GM21381 (cell line): Measurements from ENCODE around the gene PLEKHA6.

ENCODE experiments used
- ATAC-seq: cut with Tn5 transposase; IDR thresholded peaks from one replicate; pipeline ENCODE4 v1.9.1; 2021; ENCODE audit warnings: mild to moderate bottlenecking, moderate library complexity; ENCODE audit not compliant: unreplicated experiment

PLEKHA6 gene

DNA sequence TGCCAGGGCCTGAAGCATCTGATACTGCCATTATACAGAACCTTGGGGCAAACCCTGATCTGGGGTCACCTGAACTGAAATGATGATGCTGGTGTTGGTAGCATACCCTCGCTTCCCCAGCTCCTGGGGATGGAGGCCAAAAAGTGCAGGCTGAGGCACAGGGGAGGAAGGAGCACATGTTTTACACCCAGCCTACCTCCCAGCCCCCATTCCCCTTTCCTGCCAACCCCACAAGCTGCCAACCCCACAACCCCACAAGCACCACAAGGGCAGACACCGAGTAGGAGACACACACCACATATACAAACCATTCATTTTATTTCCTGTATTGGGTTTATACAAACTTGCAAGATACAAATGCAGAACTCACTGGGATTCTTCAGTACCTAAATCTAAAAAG, 141.2 kb downstream of the PLEKHA6 start:
- no peak for ATAC-seq

DNA sequence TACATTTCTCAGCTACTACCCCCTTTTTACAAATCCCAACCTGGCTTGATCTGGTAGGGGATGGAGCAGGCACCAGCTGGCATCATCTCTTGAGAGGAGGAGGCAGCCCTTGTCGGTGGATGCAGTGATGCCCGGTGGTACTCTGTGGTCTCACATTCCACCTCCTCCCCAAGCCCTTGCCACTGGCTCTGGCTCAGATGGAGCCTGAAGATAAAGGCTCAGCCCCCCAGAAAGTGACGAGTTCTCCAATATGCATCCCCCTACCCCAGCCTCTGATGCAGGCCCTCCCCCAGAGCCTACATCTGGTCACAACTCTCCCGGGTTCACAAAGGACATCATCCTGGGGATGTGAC, 142.1 kb downstream of the PLEKHA6 start:
- no peak for ATAC-seq

DNA sequence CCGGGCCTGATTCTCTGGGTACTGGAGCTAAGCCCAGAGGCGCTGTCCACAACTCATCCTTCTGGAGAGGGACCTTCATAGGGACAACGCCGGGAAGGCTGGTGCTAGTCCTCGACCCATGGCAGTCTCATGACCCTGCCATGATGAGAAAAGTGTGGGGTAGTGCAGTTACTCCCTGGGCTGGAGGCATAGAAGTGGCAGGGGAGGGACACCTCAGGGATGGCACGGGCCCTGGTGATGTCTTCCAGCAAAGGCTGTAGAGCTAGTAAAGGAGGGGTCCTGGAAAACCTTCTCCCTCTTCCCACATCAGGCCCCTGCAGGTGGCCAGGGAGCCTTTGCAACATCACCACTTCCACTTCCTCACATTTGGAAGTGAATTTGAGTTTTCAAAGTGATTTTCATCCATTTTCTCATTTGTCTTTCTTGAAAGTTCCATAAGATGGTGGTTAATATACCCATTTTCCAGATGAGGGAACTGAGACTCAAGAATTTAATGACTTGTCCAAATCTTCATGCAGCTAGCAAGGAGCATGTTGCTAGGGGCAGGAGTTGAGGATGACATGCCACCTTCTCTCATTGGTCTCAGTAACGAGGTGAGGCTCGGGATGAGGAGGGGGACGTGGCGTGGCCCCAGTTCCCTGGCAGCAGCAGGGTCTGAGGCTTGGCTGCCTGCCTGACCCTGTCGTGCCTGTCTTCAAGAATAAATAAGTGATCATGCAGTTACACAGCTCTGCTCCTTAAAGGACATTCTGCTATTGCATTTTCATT, 142.7 kb downstream of the PLEKHA6 start:
- no peak for ATAC-seq

DNA sequence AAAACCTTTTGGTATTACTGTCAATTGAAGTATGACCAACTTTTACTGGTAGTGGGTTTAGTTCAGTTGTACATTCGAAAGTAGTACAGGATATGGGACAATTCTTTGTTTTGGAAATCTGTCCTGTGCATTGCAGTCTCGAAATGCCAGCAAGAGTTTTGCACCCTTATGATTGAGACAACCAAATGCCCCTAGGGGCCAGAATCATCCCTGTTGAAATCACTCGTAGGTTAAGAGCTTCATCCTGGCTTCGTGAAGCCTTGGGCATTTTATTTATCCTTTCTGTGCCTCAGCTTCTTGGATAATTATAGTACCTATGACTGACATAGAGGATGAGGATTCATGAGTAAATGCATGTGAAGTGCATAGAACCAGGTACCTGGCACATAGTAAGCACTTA, 143.5 kb downstream of the PLEKHA6 start:
- no peak for ATAC-seq

DNA sequence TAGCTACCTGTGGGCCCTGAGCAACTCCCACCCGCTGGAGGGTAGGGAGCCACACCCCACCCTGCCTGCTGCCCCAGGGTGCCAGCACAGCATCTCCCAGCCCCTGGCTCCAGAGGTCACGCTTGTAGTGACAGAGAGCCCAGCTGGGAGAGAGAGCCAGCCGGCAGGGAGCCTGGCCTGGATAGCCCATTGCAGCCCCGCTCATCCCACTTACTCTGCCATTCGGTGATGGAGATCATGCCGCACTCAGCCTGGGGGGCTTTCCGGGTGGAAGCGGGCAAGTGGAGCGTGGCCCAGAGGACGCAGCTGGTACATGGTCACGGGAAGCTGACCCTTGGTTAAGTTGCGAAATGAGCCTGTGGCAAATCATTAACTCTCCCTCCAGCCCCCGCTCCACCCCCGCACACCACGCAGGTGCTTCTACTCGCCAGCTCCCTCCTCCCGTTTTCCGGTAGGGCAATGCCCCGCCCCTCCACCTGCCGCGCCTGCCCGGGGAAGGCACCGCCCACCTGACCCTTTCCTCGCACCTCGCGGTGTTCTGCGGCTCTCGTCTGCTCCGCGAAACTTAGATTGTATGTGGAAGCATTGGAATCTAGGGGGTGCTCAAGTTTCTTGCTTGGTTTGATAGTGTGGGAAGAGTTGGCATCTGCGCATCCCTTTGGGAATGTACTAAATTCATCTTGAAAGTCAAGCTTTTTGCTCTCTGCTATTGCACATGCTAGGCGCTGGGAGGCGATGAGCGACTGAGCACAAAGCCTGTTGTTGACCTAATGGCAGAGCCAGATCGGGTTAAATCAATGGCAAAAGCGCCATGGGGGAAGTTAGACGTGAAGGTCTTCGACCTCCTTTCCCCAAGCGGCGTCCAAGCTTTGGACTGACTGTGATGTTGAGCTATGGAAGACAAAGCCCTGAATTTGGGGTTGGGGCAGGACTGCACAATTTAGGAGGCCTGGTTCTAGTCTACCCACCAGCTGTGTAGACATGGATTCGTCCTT, 145.8 kb downstream of the PLEKHA6 start, which contains the start of gene GOLT1A:
Gene GOLT1A, minus strand, starts transcription at position 321 of the 995 bp plus-strand sequence. Its CDS starts 82 bp downstream, at position 239.
- peak; percentile 83 for ATAC-seq

DNA sequence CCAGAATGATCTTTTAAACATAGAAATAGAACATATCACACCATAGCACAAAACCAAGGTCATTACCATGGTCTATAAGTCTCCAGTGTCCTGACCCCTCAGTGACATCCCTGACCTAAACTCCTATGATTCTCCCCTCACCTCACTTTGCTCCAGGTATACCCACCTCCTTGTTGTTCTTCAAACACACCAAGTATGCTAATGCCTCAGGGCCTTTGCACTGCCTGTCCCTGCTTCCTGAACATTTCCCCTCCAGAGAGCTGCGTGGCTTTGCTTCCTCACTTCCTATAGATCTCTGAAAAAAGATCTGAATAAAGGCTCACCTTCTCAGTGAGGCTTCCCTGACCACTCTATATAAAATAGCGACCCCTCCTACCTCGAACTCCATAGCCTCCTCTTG, 147.0 kb downstream of the PLEKHA6 start:
- ATAC-seq = no peak

DNA sequence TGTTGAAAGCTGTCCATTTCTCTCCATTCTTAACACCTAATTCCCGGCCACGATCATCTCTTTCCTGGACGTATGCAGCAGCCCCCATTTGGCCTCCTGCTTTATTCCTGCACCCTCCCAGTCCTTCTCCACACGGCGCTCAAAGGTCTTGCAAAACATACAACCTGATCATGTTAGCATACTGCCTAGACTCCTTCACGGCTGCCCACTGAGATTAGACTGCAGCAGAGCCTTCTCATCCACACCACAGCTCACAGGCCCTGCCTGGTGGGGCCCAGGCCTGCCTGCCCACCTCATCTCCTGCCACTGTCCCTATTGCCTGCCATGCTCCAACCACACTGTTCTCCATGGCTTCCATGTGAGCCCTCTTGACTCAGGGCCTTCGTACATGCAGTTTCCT, 148.7 kb downstream of the PLEKHA6 start:
- ATAC-seq = no peak

DNA sequence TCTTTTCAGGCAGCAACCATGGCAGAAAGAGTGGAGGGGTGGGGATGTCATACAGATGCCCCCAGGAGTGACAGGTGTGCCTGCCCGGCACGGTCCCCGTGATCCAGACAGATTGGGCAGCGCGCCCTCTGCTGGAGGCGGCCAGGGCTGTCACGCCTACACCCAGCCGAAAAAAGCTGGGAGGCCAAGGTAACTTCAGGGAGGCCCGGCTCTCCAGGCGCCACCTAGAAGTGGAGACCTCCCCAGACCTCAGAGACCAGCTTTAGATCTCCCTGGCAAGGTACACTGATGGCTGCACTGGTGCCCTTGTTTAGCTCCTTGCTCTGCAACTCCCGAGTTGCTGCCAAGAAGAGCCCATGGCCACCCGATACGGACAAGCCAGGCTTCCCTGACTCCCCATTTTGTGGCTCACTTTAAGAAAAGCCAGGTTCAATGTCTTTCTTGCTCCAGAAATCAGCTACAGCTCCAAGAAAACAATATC, 152.6 kb downstream of the PLEKHA6 start:
- ATAC-seq = peak; percentile 57

DNA sequence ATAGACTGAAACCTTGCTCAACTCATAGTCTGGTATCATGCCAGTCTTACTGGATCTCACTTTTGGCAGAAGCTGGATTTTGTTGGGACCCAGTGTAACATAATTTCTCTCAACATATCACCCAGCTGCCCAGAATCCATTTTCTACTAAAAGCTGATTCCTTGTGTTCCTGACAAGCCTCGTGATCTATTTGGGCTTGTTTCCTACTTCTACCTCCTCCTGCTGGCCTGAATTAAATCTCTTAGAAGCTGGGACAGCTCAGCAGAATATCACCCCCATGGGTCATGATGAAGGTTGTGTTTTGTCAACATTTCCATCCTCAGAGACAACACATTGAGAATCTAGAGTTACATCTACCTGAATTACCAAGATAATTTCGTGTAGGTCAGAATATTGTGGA, 153.6 kb downstream of the PLEKHA6 start:
- ATAC-seq = no peak

DNA sequence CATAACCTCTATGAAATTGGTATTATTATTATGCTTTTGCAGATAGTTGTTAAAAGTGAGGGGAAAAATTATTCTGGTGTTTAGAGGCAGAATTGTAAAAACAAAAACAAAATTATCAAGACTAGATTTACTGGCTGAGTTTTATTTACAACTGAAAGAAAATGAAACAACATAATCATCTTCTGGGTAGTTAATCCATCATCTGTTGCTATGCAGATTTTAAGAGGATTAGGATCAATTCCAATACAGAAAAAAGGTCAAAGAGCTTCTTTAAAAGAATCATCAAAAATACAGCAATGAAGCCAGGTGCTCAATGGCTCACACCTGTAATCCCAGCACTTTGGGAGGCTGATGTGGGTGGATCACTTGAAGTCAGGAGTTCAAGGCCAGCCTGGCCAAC, 154.2 kb downstream of the PLEKHA6 start:
- ATAC-seq = no peak

DNA sequence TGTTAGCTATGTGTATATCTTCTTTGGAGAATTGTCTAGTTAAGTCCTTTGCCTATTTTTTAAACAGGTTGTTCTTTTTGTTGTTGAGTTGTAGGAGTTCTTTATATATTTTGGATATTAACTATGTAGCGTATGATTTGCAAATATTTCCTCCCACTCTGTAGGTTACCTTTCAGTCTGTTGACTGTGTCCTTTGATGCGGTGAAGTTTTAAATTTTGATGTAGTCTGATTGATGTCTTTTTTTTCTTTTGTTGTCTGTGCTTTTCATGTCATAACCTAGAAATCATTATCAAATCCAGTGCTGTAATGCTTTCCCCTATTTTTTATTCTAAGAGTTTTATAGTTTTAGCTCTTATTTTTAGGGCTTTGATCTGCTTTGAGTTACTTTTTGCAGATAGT, 154.8 kb downstream of the PLEKHA6 start:
- no peak for ATAC-seq

DNA sequence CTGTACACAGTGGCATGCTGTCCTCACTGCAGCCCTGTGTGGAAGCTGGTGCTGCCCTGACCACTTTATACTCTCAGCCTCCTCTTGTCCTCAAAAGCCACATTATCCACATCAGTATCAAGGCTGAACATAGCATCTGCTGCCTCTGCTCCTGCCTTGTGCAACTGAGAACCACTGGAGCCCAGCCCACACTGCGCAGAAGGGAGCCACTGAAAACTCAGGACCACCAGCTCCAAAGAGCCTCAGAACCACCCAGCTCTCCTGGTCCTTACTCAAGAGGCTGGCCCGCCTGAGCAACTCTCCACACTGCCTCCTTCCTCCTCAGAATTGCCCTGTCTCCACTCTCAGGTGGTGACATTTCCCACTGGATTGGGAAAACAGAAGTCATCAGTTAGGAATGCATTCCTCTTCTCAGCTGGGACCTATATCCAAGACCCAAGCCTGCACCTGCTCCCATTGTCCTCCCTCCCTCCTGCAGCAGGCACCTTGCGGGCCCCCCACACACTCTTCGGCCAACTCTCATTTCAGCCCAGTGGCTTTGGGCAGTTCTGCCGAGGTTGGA, 156.4 kb downstream of the PLEKHA6 start:
- no peak for ATAC-seq

DNA sequence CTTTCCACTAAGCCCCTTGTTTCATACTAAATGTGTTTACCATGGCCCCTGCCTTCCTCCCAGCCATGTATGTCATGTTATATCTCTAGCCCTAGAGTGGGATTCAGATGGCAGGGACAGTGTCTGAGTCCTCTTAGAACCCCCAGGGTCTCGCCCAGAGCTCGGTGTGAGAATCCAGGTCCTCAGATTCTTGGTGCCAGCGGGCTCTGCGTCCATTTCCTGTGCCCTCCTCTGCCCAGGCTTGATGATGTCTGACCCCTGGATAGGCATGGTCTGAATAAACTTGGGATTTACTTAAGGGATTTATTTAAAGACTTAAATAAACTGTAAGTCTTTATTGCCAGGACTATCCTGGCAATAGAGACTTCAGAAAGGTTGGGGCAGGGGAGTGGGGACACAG, 157.2 kb downstream of the PLEKHA6 start:
- ATAC-seq = no peak

DNA sequence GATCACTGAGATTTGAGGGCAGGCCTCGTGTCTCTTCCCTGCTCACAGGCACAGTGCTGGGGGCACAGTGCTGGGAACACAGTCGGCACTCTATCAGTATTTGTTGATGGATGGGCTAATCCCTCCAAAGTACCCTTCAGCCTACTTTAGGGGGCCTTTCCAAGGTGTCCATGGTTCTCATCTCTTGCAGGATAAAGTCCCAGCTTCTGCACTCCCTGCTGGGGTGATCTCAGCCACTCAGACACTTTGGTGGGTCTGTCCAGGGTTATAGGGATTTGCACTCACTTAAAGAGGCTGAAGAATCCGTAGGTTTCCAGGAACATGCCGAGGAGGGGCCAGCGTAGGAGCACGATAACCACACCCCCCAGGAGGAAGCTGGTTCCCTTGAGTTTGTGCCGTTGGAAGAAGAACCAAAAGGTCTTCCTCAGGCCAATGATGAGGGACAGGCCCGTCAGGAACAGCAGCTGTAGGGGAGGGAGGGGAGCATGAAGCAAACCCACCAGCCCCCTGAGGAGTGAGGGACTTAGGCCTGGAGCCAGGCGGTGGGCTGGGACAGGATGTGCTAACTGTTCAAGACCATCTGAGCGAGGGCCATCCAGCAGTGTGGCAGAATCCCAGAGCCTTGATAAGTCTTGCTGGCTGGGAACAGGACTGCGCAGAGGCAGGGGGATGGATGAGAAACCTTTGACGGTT, 158.2 kb downstream of the PLEKHA6 start:
- ATAC-seq = no peak

DNA sequence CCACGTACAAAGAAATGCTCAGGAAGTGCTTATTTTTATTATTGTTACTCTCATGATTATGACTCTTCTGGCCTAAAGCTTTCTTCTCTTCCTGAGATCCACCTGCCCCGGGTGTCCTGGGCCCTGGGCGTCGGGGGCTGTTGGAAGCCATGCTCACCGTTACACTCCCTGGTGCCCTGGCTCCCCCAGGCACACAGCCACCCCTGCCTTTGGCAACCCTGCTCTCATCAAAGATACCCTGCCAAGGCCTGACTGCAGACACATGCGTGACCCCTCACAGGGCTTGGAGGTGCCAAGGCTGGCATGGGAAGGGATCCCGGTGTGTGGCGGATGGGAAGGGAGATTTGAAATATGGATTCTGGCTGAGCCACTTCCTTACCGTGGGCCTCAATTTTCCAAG, 160.2 kb downstream of the PLEKHA6 start:
- no peak for ATAC-seq

DNA sequence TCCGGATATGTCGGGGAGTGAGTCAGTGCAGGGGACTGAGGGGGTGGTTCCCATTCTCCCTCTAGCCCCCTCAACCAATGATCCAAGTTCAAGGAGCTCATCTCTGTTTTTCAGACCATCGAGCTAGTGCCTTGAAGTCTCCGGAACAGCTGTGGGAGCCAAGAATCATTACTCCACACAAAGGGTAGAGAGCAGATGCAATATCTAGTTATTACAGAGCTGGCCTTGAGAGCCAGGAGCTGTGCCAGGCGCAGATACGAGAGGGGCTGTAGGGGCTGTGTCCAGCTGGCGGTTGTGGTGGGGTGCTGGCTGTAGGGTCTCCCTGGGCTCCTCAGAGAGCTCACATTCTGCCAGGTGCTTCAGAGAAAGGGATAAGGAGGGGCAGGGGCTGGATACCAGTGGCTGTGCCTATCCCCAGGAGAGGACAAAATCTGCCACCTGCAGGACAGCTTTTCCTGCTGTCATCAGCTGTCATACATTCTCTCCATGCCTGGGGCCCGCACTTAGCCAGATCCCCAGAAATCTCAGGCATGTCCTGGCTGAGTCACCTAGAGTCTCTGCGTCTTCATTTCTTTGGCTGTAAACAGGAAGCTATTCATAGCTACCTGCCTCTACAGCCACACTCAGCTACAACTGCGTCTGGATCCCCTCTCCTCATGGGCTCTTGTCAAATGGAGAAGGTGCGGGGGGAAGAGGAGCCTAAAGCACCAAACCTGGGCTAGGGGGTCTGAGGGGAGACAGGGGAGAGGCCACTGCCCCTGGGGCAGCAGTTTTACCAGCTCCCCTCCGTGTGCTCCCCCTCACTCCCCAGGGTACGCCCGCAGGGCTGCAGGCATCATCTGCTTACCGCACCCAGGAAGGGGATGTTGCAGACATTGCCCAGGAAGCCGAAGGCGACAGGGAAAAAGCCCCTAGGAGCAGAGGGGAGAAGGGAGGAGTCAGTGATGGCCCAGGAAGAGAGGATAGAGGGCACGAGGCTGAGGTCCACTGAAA, 161.1 kb downstream of the PLEKHA6 start:
- ATAC-seq = no peak

DNA sequence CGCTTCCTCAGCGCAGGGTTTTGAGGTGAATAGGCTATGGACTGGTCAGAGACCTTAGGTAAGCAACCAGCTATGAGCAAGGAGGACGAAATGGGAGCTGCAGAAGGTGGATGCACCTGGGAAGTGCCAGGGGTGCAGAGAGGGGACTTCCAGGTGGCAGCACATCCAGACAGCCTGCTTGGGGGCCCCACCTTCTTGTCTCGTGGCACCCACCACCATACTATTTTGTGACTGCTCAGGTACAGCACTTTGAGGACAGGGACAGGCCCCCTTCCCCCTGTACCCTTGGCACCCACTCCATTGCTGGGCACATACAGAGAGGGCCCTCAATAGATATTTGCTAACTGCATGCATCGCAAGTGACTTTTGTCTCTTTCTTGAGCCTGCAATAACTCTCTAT, 162.7 kb downstream of the PLEKHA6 start:
- ATAC-seq = no peak

DNA sequence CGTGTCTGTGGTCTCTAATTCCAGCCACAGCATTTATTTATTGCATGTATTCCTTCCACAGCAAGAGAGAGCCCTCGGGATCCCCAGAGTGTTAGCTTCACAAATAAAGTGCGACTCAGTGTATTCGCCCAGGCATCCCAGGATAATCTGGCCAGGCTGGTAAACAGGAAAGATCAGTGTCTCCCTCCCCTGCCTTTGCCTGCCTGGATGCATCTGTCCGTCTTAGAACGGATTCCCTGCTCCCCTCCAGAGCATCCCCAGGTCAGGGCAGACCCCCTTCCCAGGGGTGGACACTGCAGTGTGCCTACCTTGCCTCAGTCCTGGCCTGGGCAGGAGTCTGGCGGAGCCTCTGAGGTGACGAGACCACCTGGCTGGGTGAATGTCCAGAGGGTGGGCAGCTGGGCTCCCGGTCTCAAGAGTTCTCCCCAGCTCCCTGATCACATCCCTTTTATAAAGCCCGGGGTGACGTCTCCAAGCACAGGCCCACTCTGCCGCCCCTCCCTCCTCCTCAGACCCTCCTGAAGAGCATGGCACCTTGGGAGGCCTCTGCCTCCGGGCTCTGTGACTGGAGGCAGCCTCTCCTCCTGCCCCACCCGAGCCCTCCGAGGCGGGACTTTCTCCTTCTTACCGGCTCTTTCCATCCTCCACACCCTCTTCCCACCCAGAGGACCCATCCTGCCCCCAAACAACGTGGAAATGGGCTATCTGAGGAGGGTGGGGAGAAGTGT, 163.5 kb downstream of the PLEKHA6 start, which contains the start of gene KISS1:
Gene KISS1, minus strand, starts transcription at position 424 of the 728 bp plus-strand sequence. CDS start 3,615 bp downstream, outside the sequence.
- ATAC-seq = no peak

DNA sequence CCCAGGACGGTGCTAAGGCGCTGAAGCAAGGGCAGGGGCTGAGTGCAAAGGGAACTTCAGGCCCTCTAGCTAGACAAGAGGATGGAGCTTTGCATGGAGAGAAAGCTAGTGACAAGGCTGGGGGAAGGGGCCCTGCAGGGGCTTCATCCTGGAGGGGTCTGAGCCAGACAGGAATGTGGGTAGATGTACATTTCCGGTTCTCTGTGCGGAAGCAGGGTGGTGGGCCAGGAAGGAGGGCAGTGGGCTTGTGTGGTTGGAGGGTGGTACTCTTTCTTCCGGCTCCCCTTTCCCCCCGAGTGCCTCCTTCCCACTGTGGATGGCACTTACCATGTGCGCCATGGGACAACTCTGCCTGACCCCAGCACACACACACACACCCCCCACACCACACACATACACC, 165.0 kb downstream of the PLEKHA6 start:
- no peak for ATAC-seq
